Body of pancreas (tissue), 4 donors: Measurements from ENCODE around the gene FLCN. TPM values are rescaled to one million over a fixed set of nuclear protein-coding genes. Genes with fewer than 3 reads are reported as not detected.

ENCODE experiments used
- ATAC-seq: fragments of 150-250 bp; one replicate; pipeline ENCODE4 v1.9.1; 2016
- DNase-seq, 4 donors: peaks; one replicate each; pipeline ENCODE4 v3.0.0-alpha.2; 2019
- H3K27ac ChIP-seq, 4 donors: fragments of 200-600 bp; sonication (generic); 1 replicate in 3 of 4; 2 replicates in 1 of 4; pipeline versions ENCODE4 v1.5.1 to v1.6.1; 2016 to 2019; ENCODE audit warnings: mild to moderate bottlenecking in 1 of 4, mixed read lengths in 1 of 4, moderate library complexity in 1 of 4
- H3K27me3 ChIP-seq, 2 donors: fragments of 200-600 bp; sonication (generic); one replicate each; pipeline ENCODE4 v1.6.0; 2016; ENCODE audit warnings: mild to moderate bottlenecking in 1 of 2
- H3K36me3 ChIP-seq, 2 donors: fragments of 200-600 bp; sonication (generic); replicated peaks in 1 of 2; 2 replicates each; pipeline ENCODE4 v1.5.1; 2016; ENCODE audit warnings: low read depth in 2 of 2; ENCODE audit not compliant: insufficient read depth in 1 of 2
- H3K4me1 ChIP-seq: fragments of 200-600 bp; sonication (generic); one replicate; pipeline ENCODE4 v1.6.0; 2016
- H3K4me3 ChIP-seq, 2 donors: fragments of 200-600 bp; sonication (generic); 1 replicate in 1 of 2; 2 replicates in 1 of 2; pipeline ENCODE4 v1.5.1; 2016 to 2019
- H3K9me3 ChIP-seq, 3 donors: fragments of 200-600 bp; sonication (generic); 1 replicate in 2 of 3; 2 replicates in 1 of 3; pipeline ENCODE4 v1.5.1; 2016
- POLR2A ChIP-seq, 3 donors: fragments of 450-650 bp; IDR thresholded peaks; one replicate each; pipeline ENCODE4 v1.6.1; 2016; ENCODE audit warnings: antibody characterized with exemption in 3 of 3, mild to moderate bottlenecking in 2 of 3
- WGBS, 2 donors: methylation state at CpG; one replicate each; pipeline ENCODE4 v1.1.5; 2017; 5-methylcytosine and 5-hydroxymethylcytosine counted together
- intact Hi-C: fragments of 100-400 bp; cut with DNase I; formaldehyde crosslinking; loops from one replicate; pipeline ENCODE4 v1.15.1; 2023
- total RNA-seq, 2 donors: library from RNA; depleted of rRNA; stranded (reverse); fragments of >200 nt; gene quantifications; one replicate each; pipeline ENCODE4 v1.1.0, GENCODE V29; 2016
- TF ChIP-seq, protein P1 (sequence below), 7 experiments: fragments of 450-650 bp in 4 of 7; fragments of 200-600 bp in 3 of 7; sonication (generic) in 3 of 7; IDR thresholded peaks; one replicate each; pipeline ENCODE4 v1.5.1; 2016 to 2019; ENCODE audit warnings: antibody characterized with exemption in 7 of 7

FLCN gene
- total RNA-seq, 2 donors from 2014 or later = 35.8 to 64.3 TPM

DNA sequence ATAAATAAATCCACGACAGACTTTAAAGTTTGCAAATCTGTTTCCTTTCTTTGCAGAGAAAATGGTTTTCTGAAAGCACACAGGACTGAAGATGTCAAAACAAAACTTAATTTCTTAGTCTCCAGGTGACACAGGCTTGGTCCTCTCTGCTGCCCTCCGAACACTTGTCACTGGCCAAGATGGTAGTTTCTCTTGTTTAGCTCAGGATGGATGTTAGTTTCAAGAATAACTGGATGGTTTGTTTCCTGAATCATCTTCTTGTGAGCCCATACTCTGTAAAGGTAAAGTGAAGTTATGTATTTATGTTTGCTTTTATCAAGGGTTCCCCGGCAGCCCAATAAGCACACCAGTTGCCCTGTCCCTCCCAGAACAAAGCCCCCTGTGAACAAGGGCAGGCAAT, 9.9 kb upstream of the FLCN start:
- DNase-seq = no peak
- Histone ChIP-seq H3K27me3 (no peaks in the 10 kb centered on the region), H3K4me1 (no peaks in the 10 kb centered on the region), H3K27ac (no peak overlapping the region), H3K4me3 (no peak overlapping the region), H3K9me3 (no peaks in the 10 kb centered on the region), H3K36me3 (peaks cover 0 to 11% of the 10 kb centered on the region in 2 donors)
- WGBS, 2 donors = 85 to 93% methylated on average over 3 of the region's 3 CpGs
- intact Hi-C loops = no loop called here
- ATAC-seq = no peak
- TF ChIP-seq, protein P1, sequence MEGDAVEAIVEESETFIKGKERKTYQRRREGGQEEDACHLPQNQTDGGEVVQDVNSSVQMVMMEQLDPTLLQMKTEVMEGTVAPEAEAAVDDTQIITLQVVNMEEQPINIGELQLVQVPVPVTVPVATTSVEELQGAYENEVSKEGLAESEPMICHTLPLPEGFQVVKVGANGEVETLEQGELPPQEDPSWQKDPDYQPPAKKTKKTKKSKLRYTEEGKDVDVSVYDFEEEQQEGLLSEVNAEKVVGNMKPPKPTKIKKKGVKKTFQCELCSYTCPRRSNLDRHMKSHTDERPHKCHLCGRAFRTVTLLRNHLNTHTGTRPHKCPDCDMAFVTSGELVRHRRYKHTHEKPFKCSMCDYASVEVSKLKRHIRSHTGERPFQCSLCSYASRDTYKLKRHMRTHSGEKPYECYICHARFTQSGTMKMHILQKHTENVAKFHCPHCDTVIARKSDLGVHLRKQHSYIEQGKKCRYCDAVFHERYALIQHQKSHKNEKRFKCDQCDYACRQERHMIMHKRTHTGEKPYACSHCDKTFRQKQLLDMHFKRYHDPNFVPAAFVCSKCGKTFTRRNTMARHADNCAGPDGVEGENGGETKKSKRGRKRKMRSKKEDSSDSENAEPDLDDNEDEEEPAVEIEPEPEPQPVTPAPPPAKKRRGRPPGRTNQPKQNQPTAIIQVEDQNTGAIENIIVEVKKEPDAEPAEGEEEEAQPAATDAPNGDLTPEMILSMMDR (IDR thresholded peaks at IDR 0.05) = no peak
- TF ChIP-seq POLR2A (IDR thresholded peaks at IDR 0.05) = no peak

DNA sequence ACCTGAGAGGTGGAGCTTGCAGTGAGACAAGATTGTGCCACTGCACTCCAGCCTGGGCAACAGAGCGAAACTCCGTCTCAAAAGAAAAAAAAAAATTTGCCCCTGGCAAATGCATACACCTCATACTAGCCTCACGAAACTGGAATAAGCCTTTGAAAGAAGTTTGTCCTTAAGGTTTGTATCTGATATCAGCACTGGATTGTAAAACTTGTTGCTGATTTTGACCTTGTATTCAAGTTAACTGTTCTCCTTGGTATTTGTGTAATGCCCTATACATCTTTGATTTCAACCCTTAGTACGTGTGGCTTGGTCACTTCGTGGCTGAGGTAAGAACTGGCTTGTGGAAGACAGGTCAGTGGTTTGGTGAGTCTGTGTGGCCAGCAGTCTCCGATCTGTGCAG, 6.2 kb upstream of the FLCN start:
- H3K4me1 ChIP-seq = peaks cover 3% of the 10 kb centered on the region
- ATAC-seq (no peak), DNase-seq (no peak)
- H3K27ac ChIP-seq = no peak overlapping the region
- no peaks in the 10 kb centered on the region for H3K9me3 ChIP-seq
- no peak overlapping the region for H3K4me3 ChIP-seq
- intact Hi-C loops = no loop called here
- WGBS, 2 donors = 83 to 84% methylated on average over 6 of the region's 6 CpGs
- TF ChIP-seq, protein P1 (IDR thresholded peaks at IDR 0.05) = no peak
- TF ChIP-seq POLR2A (IDR thresholded peaks at IDR 0.05) = no peak
- peaks cover 0 to 9% of the 10 kb centered on the region in 2 donors for H3K36me3 ChIP-seq
- no peaks in the 10 kb centered on the region for H3K27me3 ChIP-seq

DNA sequence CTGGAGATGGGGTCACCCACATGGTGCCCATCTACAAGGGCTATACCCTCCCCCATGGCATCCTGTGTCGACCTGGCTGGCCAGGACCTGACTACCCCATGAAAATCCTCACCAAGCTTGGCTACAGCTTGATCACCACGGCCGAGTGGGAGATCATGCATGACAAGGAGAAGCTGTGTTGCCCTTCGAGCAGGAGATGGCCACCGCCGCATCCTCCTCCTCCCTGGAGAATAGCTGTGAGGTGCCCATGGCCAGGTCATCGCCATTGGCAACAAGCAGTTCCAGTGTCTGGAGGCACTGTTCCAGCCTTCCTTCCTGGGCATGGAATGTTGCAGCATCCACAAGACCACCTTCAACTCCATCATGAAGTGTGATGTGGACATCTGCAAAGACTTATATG, 5.3 kb upstream of the FLCN start:
- Histone ChIP-seq H3K36me3 (peaks cover 0 to 5% of the 10 kb centered on the region in 2 donors), H3K4me3 (no peak overlapping the region), H3K4me1 (peaks cover 7% of the 10 kb centered on the region), H3K27me3 (no peaks in the 10 kb centered on the region), H3K9me3 (no peaks in the 10 kb centered on the region), H3K27ac (no peak overlapping the region)
- TF ChIP-seq POLR2A (IDR thresholded peaks at IDR 0.05) = no peak
- TF ChIP-seq, protein P1 (IDR thresholded peaks at IDR 0.05) = no peak
- 92 to 93% methylated on average over 6 to 7 of the region's 7 CpGs for WGBS, 2 donors
- ATAC-seq (no peak), DNase-seq (no peak)
- intact Hi-C loops = no loop called here

DNA sequence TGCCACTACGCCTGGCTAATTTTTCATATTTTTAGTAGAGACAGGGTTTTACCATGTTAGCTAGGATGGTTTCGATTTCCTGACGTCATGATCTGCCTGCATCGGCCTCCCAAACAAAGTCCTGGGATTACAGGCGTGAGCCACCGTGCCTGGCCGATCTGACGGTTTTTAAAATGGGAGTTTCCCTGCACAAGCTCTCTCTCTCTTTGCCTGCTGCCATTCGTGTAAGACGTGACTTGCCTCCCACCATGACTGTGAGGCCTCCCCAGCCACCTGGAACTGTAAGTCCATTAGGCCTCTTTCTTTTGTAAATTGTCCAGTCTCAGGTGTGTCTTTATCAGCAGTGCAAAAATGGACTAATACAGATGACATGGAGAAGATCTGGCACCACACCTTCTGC, 4.7 kb upstream of the FLCN start:
- WGBS, 2 donors = 70 to 71% methylated on average over 10 of the region's 10 CpGs
- H3K4me3 ChIP-seq = no peak overlapping the region
- no peak overlapping the region for H3K27ac ChIP-seq
- ATAC-seq (no peak), DNase-seq (no peak)
- H3K36me3 ChIP-seq = no peaks in the 10 kb centered on the region
- no peaks in the 10 kb centered on the region for H3K27me3 ChIP-seq
- TF ChIP-seq, protein P1 (IDR thresholded peaks at IDR 0.05) = no peak
- no peak for TF ChIP-seq POLR2A (IDR thresholded peaks at IDR 0.05)
- intact Hi-C loops = no loop called here
- no peaks in the 10 kb centered on the region for H3K9me3 ChIP-seq
- H3K4me1 ChIP-seq = peaks cover 7% of the 10 kb centered on the region

DNA sequence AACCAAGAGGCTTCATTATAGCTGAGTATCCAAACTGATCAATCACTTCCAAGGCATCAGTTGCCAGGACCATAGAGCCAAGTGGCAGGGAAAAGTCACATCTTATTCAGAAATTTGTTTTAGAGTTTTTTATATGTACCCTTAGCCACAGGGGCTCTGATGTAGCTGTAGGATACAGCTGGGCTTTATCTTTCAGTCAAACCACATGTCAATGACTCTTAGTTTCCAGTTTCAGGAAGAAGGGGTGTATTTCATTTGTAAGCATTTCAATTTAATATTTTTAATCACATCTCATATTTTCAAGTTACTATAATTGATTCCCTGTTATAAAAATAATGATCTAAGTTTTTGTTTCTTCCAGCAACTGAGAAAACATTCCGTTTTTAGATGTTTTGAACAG, 2.9 kb upstream of the FLCN start:
- Histone ChIP-seq H3K4me3 (no peak overlapping the region), H3K4me1 (peaks cover 19% of the 10 kb centered on the region), H3K27ac (no peak overlapping the region), H3K36me3 (no peaks in the 10 kb centered on the region), H3K27me3 (no peaks in the 10 kb centered on the region), H3K9me3 (no peaks in the 10 kb centered on the region)
- TF ChIP-seq, protein P1 (IDR thresholded peaks at IDR 0.05) = no peak
- TF ChIP-seq POLR2A (IDR thresholded peaks at IDR 0.05) = no peak
- ATAC-seq = no peak
- 44 to 58% methylated on average over 1 of the region's 1 CpG for WGBS, 2 donors
- intact Hi-C loops = no loop called here
- no peak for DNase-seq
